Gastroesophageal sphincter (tissue), 3 donors: ENCODE results near the gene CCPG1.

Experiments
- CTCF ChIP-seq, 4 experiments: fragments of 200-600 bp in 2 of 4; fragments of 450-650 bp in 2 of 4; sonication (generic) in 1 of 4; IDR thresholded peaks; one replicate each; pipeline ENCODE4 v1.5.1; 2017 to 2019; ENCODE audit warnings: antibody characterized with exemption in 4 of 4, mild to moderate bottlenecking in 2 of 4, moderate library complexity in 2 of 4
- EP300 ChIP-seq: sonication (generic); formaldehyde crosslinking; IDR thresholded peaks from one replicate; pipeline ENCODE4 v1.6.1; 2017; ENCODE audit warnings: antibody characterized with exemption, mild to moderate bottlenecking
- POLR2A ChIP-seq, 2 donors: fragments of 450-650 bp; IDR thresholded peaks; one replicate each; pipeline ENCODE4 v1.6.1; 2017; ENCODE audit warnings: antibody characterized with exemption in 2 of 2, mild to moderate bottlenecking in 2 of 2, moderate library complexity in 1 of 2
- POLR2AphosphoS5 ChIP-seq: sonication (generic); formaldehyde crosslinking; IDR thresholded peaks from one replicate; pipeline ENCODE4 v1.6.1; 2017; ENCODE audit warnings: antibody characterized with exemption

GRCh38 chr15:55349282-55349681 is 58.9 kb downstream of the CCPG1 start:
- TF ChIP-seq CTCF (IDR thresholded peaks at IDR 0.05) (no peak), POLR2A (IDR thresholded peaks at IDR 0.05) (no peak), POLR2AphosphoS5 (no peak), EP300 (no peak)
